Vagina (tissue), 2 donors: ENCODE data around the gene INO80D.

Source experiments
- POLR2A ChIP-seq, 2 donors: fragments of 450-650 bp; IDR thresholded peaks; one replicate each; pipeline ENCODE4 v1.6.1; 2017; ENCODE audit warnings: antibody characterized with exemption in 2 of 2, mild to moderate bottlenecking in 2 of 2, moderate library complexity in 2 of 2
- TF ChIP-seq, protein P1 (sequence below), 3 experiments: fragments of 450-650 bp in 2 of 3; fragments of 200-600 bp in 1 of 3; sonication (generic) in 1 of 3; IDR thresholded peaks; one replicate each; pipeline ENCODE4 v1.5.1; 2017 to 2019; ENCODE audit warnings: antibody characterized with exemption in 3 of 3, mild to moderate bottlenecking in 2 of 3, moderate library complexity in 2 of 3

DNA sequence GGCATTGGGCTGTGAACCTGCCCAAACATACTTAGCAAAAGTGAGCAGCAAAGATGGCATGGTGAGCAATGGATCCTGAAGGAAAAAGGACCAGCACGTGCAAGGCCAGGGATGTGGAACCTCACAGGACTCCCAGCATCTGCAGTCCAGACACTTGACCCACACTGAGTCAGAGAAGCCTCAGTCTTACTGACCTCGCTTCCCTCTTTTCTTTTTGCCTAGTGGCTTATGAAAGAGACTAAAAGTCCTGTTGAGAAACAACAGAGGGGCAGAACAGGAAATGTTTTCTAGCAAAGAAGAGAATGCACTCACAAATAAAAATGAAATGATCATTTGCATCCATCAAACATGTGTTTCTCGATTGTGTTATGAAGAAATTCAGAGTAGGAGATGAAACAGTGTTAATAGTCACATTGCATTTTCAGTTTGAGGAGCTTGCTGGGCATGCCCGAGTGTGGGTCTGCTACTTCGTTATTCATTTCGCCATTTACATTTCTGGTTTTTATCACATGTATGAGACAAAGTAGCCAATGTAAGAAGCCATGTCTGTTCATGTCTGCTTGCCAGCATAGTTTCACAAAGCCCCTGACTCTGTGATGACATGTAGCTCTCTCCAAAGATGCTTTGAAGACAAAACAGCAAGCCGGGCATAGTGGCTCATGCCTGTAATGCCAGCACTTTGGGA is 118.4 kb downstream of the INO80D start:
- TF ChIP-seq, protein P1, sequence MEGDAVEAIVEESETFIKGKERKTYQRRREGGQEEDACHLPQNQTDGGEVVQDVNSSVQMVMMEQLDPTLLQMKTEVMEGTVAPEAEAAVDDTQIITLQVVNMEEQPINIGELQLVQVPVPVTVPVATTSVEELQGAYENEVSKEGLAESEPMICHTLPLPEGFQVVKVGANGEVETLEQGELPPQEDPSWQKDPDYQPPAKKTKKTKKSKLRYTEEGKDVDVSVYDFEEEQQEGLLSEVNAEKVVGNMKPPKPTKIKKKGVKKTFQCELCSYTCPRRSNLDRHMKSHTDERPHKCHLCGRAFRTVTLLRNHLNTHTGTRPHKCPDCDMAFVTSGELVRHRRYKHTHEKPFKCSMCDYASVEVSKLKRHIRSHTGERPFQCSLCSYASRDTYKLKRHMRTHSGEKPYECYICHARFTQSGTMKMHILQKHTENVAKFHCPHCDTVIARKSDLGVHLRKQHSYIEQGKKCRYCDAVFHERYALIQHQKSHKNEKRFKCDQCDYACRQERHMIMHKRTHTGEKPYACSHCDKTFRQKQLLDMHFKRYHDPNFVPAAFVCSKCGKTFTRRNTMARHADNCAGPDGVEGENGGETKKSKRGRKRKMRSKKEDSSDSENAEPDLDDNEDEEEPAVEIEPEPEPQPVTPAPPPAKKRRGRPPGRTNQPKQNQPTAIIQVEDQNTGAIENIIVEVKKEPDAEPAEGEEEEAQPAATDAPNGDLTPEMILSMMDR (IDR thresholded peaks at IDR 0.05) = no peak
- no peak for TF ChIP-seq POLR2A (IDR thresholded peaks at IDR 0.05)
